Gastroesophageal sphincter (tissue), 3 donors: ENCODE measurements around the gene P2RY14.

Experiments used
- EP300 ChIP-seq: sonication (generic); formaldehyde crosslinking; IDR thresholded peaks from one replicate; pipeline ENCODE4 v1.6.1; 2017; ENCODE audit warnings: antibody characterized with exemption, mild to moderate bottlenecking
- POLR2A ChIP-seq, 2 donors: fragments of 450-650 bp; IDR thresholded peaks; one replicate each; pipeline ENCODE4 v1.6.1; 2017; ENCODE audit warnings: antibody characterized with exemption in 2 of 2, mild to moderate bottlenecking in 2 of 2, moderate library complexity in 1 of 2
- POLR2AphosphoS5 ChIP-seq: sonication (generic); formaldehyde crosslinking; IDR thresholded peaks from one replicate; pipeline ENCODE4 v1.6.1; 2017; ENCODE audit warnings: antibody characterized with exemption
- TF ChIP-seq, protein P1 (sequence below), 4 experiments: fragments of 200-600 bp in 2 of 4; fragments of 450-650 bp in 2 of 4; sonication (generic) in 1 of 4; IDR thresholded peaks; one replicate each; pipeline ENCODE4 v1.5.1; 2017 to 2019; ENCODE audit warnings: antibody characterized with exemption in 4 of 4, mild to moderate bottlenecking in 2 of 4, moderate library complexity in 2 of 4

DNA sequence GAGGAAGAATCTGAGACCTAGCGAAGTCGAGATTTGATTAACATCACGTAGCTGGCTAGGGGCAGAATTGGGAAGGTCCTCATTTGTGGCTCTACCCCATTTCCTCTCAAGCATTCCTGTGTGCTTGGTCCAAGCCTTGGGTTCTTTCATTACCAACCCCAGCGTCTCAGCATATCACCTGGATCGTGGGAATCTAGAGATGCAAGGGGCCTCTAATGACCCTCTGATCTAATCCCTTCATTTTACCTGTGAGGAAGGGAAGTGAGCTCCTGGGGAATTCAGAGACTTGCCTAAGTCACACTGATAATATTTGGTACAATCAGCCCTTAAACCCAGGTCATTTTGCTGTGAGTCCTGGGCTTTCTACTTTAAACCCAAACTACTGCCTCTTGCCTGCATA lies 36.3 kb upstream of the P2RY14 start:
- TF ChIP-seq, protein P1, sequence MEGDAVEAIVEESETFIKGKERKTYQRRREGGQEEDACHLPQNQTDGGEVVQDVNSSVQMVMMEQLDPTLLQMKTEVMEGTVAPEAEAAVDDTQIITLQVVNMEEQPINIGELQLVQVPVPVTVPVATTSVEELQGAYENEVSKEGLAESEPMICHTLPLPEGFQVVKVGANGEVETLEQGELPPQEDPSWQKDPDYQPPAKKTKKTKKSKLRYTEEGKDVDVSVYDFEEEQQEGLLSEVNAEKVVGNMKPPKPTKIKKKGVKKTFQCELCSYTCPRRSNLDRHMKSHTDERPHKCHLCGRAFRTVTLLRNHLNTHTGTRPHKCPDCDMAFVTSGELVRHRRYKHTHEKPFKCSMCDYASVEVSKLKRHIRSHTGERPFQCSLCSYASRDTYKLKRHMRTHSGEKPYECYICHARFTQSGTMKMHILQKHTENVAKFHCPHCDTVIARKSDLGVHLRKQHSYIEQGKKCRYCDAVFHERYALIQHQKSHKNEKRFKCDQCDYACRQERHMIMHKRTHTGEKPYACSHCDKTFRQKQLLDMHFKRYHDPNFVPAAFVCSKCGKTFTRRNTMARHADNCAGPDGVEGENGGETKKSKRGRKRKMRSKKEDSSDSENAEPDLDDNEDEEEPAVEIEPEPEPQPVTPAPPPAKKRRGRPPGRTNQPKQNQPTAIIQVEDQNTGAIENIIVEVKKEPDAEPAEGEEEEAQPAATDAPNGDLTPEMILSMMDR (IDR thresholded peaks at IDR 0.05): no peak
- TF ChIP-seq POLR2A (IDR thresholded peaks at IDR 0.05) (no peak), POLR2AphosphoS5 (no peak), EP300 (no peak)
